Measurements from ENCODE around the gene ECM2.
A peak's percentile ranks its signal among the peaks of the same experiment; 100 is the strongest.
"Not testable (repeated sequence)": the region's sequence is repeated elsewhere in the genome, so short reads cannot be mapped to it uniquely, and the experiment has no call there.

ECM2 gene

GRCh38 chr9:92535940-92536850, at the start of gene ECM2:
Gene ECM2, minus strand, starts transcription at chr9:92535990. Its CDS starts 13,124 bp downstream, at chr9:92522866.
- Histone ChIP-seq H3K9me3 (ENCODE audit: control insufficient read depth in 2 of 2, low read length in 2 of 2) (no peaks in the 10 kb centered on the region), H3K27ac (ENCODE audit: low read length) (peak within 1 kb of the TSS; percentile 42), H3K4me3 (ENCODE audit: low read length in 2 of 2) (peak within 1 kb of the TSS; percentile 56 to 61)

GRCh38 chr9:92576175-92576574, 40.4 kb upstream of the ECM2 start:
- Histone ChIP-seq H3K4me1 (ENCODE audit: control insufficient read depth, insufficient read depth, low read length) (no peaks in the 10 kb centered on the region), H3K27ac (ENCODE audit: low read length) (no peak overlapping the region), H3K4me3 (ENCODE audit: low read length in 2 of 2) (no peak overlapping the region), H3K36me3 (ENCODE audit: control insufficient read depth in 2 of 2, insufficient read depth in 2 of 2, low read length in 2 of 2) (no peaks in the 10 kb centered on the region), H3K27me3 (ENCODE audit: control insufficient read depth in 1 of 2, insufficient read depth in 2 of 2, low read length in 2 of 2) (no peaks in the 10 kb centered on the region), H3K9ac (ENCODE audit: low read length in 2 of 2) (no peak overlapping the region), H3K9me3 (ENCODE audit: control insufficient read depth in 2 of 2, low read length in 2 of 2) (no peaks in the 10 kb centered on the region)

More at GRCh38 chr9:92535940-92536850, at the start of gene ECM2:
- H3K9ac ChIP-seq (ENCODE audit: low read length in 2 of 2), result peak within 1 kb of the TSS in 1 of 2 donors; percentile 14
- H3K27me3 ChIP-seq (ENCODE audit: control insufficient read depth in 1 of 2, insufficient read depth in 2 of 2, low read length in 2 of 2), result no peaks in the 10 kb centered on the region
- no peaks in the 10 kb centered on the region for H3K4me1 ChIP-seq (ENCODE audit: control insufficient read depth, insufficient read depth, low read length)
- H3K36me3 ChIP-seq (ENCODE audit: control insufficient read depth in 2 of 2, insufficient read depth in 2 of 2, low read length in 2 of 2), result no peaks in the 10 kb centered on the region

DNA sequence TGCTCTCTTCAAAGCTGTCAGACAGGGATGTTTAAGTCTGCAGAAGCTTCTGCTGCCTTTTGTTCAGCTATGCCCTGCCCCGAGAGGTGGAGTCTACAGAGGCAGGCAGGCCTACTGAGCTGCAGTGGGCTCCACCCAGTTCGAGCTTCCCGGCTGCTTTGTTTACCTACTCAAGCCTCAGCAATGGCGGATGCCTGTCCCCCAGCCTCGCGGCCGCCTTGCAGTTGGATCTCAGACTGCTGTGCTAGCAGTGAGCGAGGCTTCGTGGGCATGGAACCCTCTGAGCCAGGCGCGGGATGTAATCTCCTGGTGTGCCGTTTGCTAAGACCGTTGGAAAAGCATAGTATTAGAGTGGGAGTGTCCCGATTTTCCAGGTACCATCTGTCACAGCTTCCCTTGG, 37.8 kb upstream of the ECM2 start:
- H3K4me3 ChIP-seq (ENCODE audit: low read length in 2 of 2); H3K27me3 ChIP-seq (ENCODE audit: control insufficient read depth in 1 of 2, insufficient read depth in 2 of 2, low read length in 2 of 2); H3K9me3 ChIP-seq (ENCODE audit: control insufficient read depth in 2 of 2, low read length in 2 of 2); H3K9ac ChIP-seq (ENCODE audit: low read length in 2 of 2); H3K4me1 ChIP-seq (ENCODE audit: control insufficient read depth, insufficient read depth, low read length); H3K27ac ChIP-seq (ENCODE audit: low read length); H3K36me3 ChIP-seq (ENCODE audit: control insufficient read depth in 2 of 2, insufficient read depth in 2 of 2, low read length in 2 of 2): not testable (repeated sequence)

- H3K36me3 ChIP-seq (ENCODE audit: control insufficient read depth in 2 of 2, insufficient read depth in 2 of 2, low read length in 2 of 2); H3K9me3 ChIP-seq (ENCODE audit: control insufficient read depth in 2 of 2, low read length in 2 of 2); H3K27ac ChIP-seq (ENCODE audit: low read length); H3K4me3 ChIP-seq (ENCODE audit: low read length in 2 of 2); H3K27me3 ChIP-seq (ENCODE audit: control insufficient read depth in 1 of 2, insufficient read depth in 2 of 2, low read length in 2 of 2); H3K4me1 ChIP-seq (ENCODE audit: control insufficient read depth, insufficient read depth, low read length); H3K9ac ChIP-seq (ENCODE audit: low read length in 2 of 2): not testable (repeated sequence)
These were observed 36.1 kb upstream of the ECM2 start for GRCh38 chr9:92571871-92572270.

GRCh38 chr9:92564982-92565381, 29.2 kb upstream of the ECM2 start:
- no peaks in the 10 kb centered on the region for H3K9me3 ChIP-seq (ENCODE audit: control insufficient read depth in 2 of 2, low read length in 2 of 2)
- no peak overlapping the region for H3K27ac ChIP-seq (ENCODE audit: low read length)
- H3K36me3 ChIP-seq (ENCODE audit: control insufficient read depth in 2 of 2, insufficient read depth in 2 of 2, low read length in 2 of 2), result no peaks in the 10 kb centered on the region
- H3K4me1 ChIP-seq (ENCODE audit: control insufficient read depth, insufficient read depth, low read length), result peaks cover 4% of the 10 kb centered on the region
- H3K27me3 ChIP-seq (ENCODE audit: control insufficient read depth in 1 of 2, insufficient read depth in 2 of 2, low read length in 2 of 2), result no peaks in the 10 kb centered on the region
- no peak overlapping the region for H3K9ac ChIP-seq (ENCODE audit: low read length in 2 of 2)
- H3K4me3 ChIP-seq (ENCODE audit: low read length in 2 of 2), result no peak overlapping the region

DNA sequence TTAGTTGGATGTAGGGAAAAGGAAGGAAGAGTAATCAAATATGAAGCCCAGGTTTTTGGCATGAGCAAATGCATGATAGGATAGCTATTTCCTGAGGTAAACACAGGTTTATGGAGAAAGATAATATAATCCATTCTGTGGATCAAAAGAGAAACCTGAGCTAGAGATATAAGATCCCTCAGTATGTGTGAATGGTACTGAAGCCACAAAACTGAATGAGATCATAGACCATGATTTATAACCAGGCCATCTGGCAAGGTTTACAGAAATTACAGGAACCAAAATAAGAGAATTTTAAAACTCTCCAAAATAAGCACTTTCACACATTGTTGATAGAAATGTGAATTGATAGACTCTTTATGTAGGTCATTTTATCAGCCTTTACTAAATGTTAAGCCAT, 28.7 kb upstream of the ECM2 start:
- Histone ChIP-seq H3K27me3 (ENCODE audit: control insufficient read depth in 1 of 2, insufficient read depth in 2 of 2, low read length in 2 of 2) (no peaks in the 10 kb centered on the region), H3K4me3 (ENCODE audit: low read length in 2 of 2) (no peak overlapping the region), H3K4me1 (ENCODE audit: control insufficient read depth, insufficient read depth, low read length) (peaks cover 4% of the 10 kb centered on the region), H3K9me3 (ENCODE audit: control insufficient read depth in 2 of 2, low read length in 2 of 2) (no peaks in the 10 kb centered on the region), H3K27ac (ENCODE audit: low read length) (no peak overlapping the region), H3K9ac (ENCODE audit: low read length in 2 of 2) (no peak overlapping the region), H3K36me3 (ENCODE audit: control insufficient read depth in 2 of 2, insufficient read depth in 2 of 2, low read length in 2 of 2) (no peaks in the 10 kb centered on the region)

- peaks cover 4% of the 10 kb centered on the region for H3K4me1 ChIP-seq (ENCODE audit: control insufficient read depth, insufficient read depth, low read length)
- H3K9ac ChIP-seq (ENCODE audit: low read length in 2 of 2), result no peak overlapping the region
- no peaks in the 10 kb centered on the region for H3K27me3 ChIP-seq (ENCODE audit: control insufficient read depth in 1 of 2, insufficient read depth in 2 of 2, low read length in 2 of 2)
- no peak overlapping the region for H3K27ac ChIP-seq (ENCODE audit: low read length)
- H3K4me3 ChIP-seq (ENCODE audit: low read length in 2 of 2), result no peak overlapping the region
- no peaks in the 10 kb centered on the region for H3K36me3 ChIP-seq (ENCODE audit: control insufficient read depth in 2 of 2, insufficient read depth in 2 of 2, low read length in 2 of 2)
- no peaks in the 10 kb centered on the region for H3K9me3 ChIP-seq (ENCODE audit: control insufficient read depth in 2 of 2, low read length in 2 of 2)
These were observed 27.6 kb upstream of the ECM2 start for GRCh38 chr9:92563116-92564100.

GRCh38 chr9:92562461-92562967, 26.7 kb upstream of the ECM2 start:
- Histone ChIP-seq H3K9ac (ENCODE audit: low read length in 2 of 2) (no peak overlapping the region), H3K4me3 (ENCODE audit: low read length in 2 of 2) (no peak overlapping the region), H3K27me3 (ENCODE audit: control insufficient read depth in 1 of 2, insufficient read depth in 2 of 2, low read length in 2 of 2) (no peaks in the 10 kb centered on the region), H3K27ac (ENCODE audit: low read length) (no peak overlapping the region), H3K4me1 (ENCODE audit: control insufficient read depth, insufficient read depth, low read length) (peaks cover 4% of the 10 kb centered on the region), H3K9me3 (ENCODE audit: control insufficient read depth in 2 of 2, low read length in 2 of 2) (no peaks in the 10 kb centered on the region), H3K36me3 (ENCODE audit: control insufficient read depth in 2 of 2, insufficient read depth in 2 of 2, low read length in 2 of 2) (no peaks in the 10 kb centered on the region)

DNA sequence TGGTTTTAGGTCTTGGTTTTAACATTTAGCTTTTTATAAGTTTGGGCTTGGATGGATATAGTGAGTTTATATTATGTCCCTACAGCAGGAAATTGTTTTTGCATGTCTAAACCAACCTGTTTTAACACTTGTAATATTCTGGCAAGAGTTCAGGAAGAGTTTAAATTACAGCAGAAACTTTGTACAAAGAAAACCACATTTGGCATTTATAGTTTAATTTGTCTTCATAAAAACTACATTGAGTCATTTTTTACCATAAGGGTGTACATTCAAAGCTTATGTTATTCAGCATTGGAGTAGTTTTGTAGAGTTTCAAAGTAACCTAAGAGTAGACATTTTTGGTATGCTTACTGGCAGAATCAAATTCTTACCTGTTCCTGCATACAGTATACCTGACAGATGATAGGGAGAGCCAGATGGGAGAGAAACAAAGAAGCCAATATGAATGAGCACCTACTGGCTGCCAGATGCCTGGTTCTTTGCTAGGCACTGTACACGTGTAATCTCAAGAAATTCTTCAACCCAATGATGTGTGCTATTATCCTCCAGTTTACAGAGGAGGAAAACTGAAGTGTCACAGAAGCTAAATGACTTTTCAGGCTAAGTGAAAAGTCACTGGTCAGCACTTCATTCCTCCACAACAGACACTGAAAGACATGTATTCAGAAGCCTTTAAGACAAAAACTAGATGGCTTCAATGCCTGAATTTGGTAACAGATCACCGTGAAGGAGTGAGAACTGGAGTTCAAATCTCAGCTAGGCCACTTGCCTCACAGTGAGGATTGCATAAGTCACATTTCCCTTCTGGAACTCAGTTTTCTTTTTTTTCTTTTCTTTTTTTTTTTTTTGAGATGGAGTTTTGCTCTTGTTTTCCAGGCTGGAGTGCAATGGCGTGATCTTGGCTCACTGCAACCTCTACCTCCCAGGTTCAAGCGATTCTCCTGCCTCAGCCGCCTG, 25.9 kb upstream of the ECM2 start:
- no peak overlapping the region for H3K27ac ChIP-seq (ENCODE audit: low read length)
- no peak overlapping the region for H3K4me3 ChIP-seq (ENCODE audit: low read length in 2 of 2)
- H3K36me3 ChIP-seq (ENCODE audit: control insufficient read depth in 2 of 2, insufficient read depth in 2 of 2, low read length in 2 of 2), result no peaks in the 10 kb centered on the region

More for the DNA sequence above, 25.9 kb upstream of the ECM2 start:
- Histone ChIP-seq H3K9me3 (ENCODE audit: control insufficient read depth in 2 of 2, low read length in 2 of 2) (no peaks in the 10 kb centered on the region), H3K9ac (ENCODE audit: low read length in 2 of 2) (no peak overlapping the region), H3K4me1 (ENCODE audit: control insufficient read depth, insufficient read depth, low read length) (peaks cover 4% of the 10 kb centered on the region), H3K27me3 (ENCODE audit: control insufficient read depth in 1 of 2, insufficient read depth in 2 of 2, low read length in 2 of 2) (no peaks in the 10 kb centered on the region)
